GM18498 (cell line): ENCODE results near the gene ANKRD40CL.
A peak's percentile ranks its signal among the peaks of the same experiment; 100 is the strongest.

Experiments
- ATAC-seq: cut with Tn5 transposase; IDR thresholded peaks from one replicate; pipeline ENCODE4 v1.9.1; 2021; ENCODE audit warnings: mild to moderate bottlenecking, moderate library complexity; ENCODE audit not compliant: unreplicated experiment

Gene ANKRD40CL

GRCh38 chr17:50719144-50719923 lies 48.0 kb downstream of the ANKRD40CL start, which contains the start of gene LUC7L3:
Gene LUC7L3 (plus strand): TSS chr17:50719603. CDS start chr17:50719733, 130 bp downstream.
- ATAC-seq = peak; percentile 90

DNA sequence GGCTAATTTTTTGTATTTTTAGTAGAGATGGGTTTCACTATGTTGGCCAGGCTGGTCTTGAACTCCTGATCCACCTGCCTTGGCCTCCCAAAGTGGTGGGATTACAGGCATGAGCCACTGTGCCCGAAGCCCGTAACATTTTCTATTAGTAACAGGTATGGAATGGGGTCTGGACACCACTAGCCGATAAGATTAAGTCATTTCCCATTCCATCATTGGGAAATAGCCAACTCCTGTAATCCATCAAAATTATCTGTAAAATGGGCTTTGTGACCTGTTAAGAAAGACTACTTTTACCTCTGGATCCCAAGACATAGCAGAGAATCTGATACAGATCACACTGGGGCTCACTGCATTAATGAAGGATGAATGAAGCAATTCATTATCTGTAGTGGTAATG lies 51.8 kb downstream of the ANKRD40CL start:
- no peak for ATAC-seq

DNA sequence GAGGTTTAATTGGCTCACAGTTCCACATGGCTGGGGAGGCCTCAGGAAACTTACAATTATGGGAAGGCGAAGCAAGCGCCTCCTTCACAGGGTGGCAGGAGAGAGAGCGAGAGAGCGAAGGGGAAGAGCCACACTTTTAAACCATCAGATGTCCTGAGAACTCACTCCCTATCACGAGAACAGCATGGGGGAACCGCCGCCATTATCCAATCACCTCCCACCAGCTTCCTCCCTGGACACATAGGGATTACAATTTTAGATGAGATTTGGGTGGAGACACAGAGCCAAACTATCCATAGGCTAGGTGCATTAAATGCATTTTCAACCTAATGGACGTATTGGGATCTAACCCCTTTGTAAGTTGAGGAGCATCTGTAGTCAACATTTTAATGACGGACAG lies 54.7 kb downstream of the ANKRD40CL start:
- no peak for ATAC-seq
